Neural progenitor cell (in vitro differentiated cells): ENCODE results near the gene CRTC1. TPM values are rescaled to one million over a fixed set of nuclear protein-coding genes. Genes with fewer than 3 reads are reported as not detected.
A peak's percentile ranks its signal among the peaks of the same experiment; 100 is the strongest.

Experiments used
- DNase-seq: peaks from one replicate; pipeline ENCODE4 v3.0.0-alpha.2; 2016; ENCODE audit warnings: low spot score
- H2AFZ ChIP-seq: fragments of 200-600 bp; sonication (generic); replicated peaks from 2 replicates; pipeline ENCODE4 v1.6.1; 2016; ENCODE audit warnings: antibody characterized with exemption
- H3F3A ChIP-seq: fragments of 200-600 bp; sonication (generic); 2 replicates; pipeline ENCODE4 v1.6.1; 2016; ENCODE audit warnings: antibody characterized with exemption, low read depth
- H3K27ac ChIP-seq: fragments of 200-600 bp; sonication (generic); 2 replicates; pipeline ENCODE4 v1.5.1; 2016; ENCODE audit warnings: mild to moderate bottlenecking
- H3K27me3 ChIP-seq: fragments of 200-600 bp; sonication (generic); 2 replicates; pipeline ENCODE4 v1.6.1; 2016; ENCODE audit warnings: mild to moderate bottlenecking, moderate library complexity
- H3K36me3 ChIP-seq: fragments of 200-600 bp; sonication (generic); 2 replicates; pipeline ENCODE4 v1.5.1; 2016
- H3K4me1 ChIP-seq: fragments of 200-600 bp; sonication (generic); 2 replicates; pipeline ENCODE4 v1.6.1; 2016; ENCODE audit warnings: mixed run types
- H3K4me2 ChIP-seq: fragments of 200-600 bp; sonication (generic); 2 replicates; pipeline ENCODE4 v1.6.1; 2016
- H3K4me3 ChIP-seq: fragments of 200-600 bp; sonication (generic); 2 replicates; pipeline ENCODE4 v1.5.1; 2016
- H3K79me2 ChIP-seq: fragments of 200-600 bp; sonication (generic); 2 replicates; pipeline ENCODE4 v1.6.1; 2016; ENCODE audit warnings: low read depth
- H3K9ac ChIP-seq: fragments of 200-600 bp; sonication (generic); 2 replicates; pipeline ENCODE4 v1.6.1; 2016
- H3K9me3 ChIP-seq: fragments of 200-600 bp; sonication (generic); 2 replicates; pipeline ENCODE4 v1.5.1; 2016; ENCODE audit warnings: low read depth
- H4K20me1 ChIP-seq: fragments of 200-600 bp; sonication (generic); 2 replicates; pipeline ENCODE4 v1.6.1; 2016; ENCODE audit warnings: low read depth
- H3K27ac Mint-ChIP-seq: 3 replicates; pipeline ENCODE4 v1.8.0; 2021; ENCODE audit warnings: mixed read lengths
- H3K27me3 Mint-ChIP-seq: 2 replicates; pipeline ENCODE4 v1.8.0; 2022; ENCODE audit warnings: low read depth, mild to moderate bottlenecking, inconsistent platforms, moderate library complexity, mixed read lengths; ENCODE audit not compliant: insufficient read depth
- H3K36me3 Mint-ChIP-seq: 3 replicates; pipeline ENCODE4 v1.8.0; 2021; ENCODE audit warnings: mixed read lengths
- H3K4me1 Mint-ChIP-seq: 3 replicates; pipeline ENCODE4 v1.8.0; 2021; ENCODE audit warnings: mixed read lengths
- H3K4me3 Mint-ChIP-seq: 3 replicates; pipeline ENCODE4 v1.8.0; 2021; ENCODE audit warnings: mild to moderate bottlenecking, moderate library complexity, mixed read lengths
- H3K9me3 Mint-ChIP-seq: 3 replicates; pipeline ENCODE4 v1.8.0; 2020; ENCODE audit warnings: mixed read lengths
- CTCF ChIP-seq: fragments of 200-600 bp; sonication (generic); IDR thresholded peaks from 2 replicates; pipeline ENCODE4 v1.5.1; 2017; ENCODE audit warnings: antibody characterized with exemption, mild to moderate bottlenecking
- EZH2 ChIP-seq: fragments of 200-600 bp; sonication (generic); IDR thresholded peaks from 2 replicates; pipeline ENCODE4 v1.6.1; 2017; ENCODE audit warnings: antibody characterized with exemption, mild to moderate bottlenecking, moderate library complexity
- EZH2phosphoT487 ChIP-seq: fragments of 200-600 bp; sonication (generic); IDR thresholded peaks from 2 replicates; pipeline ENCODE4 v1.6.1; 2017; ENCODE audit warnings: antibody characterized with exemption
- total RNA-seq: library from RNA; depleted of rRNA; stranded (reverse); fragments of >200 nt; gene quantifications from 2 replicates; pipeline ENCODE4 v1.2.3, GENCODE V29; 2015; ENCODE audit warnings: low replicate concordance

Gene CRTC1, protein sequence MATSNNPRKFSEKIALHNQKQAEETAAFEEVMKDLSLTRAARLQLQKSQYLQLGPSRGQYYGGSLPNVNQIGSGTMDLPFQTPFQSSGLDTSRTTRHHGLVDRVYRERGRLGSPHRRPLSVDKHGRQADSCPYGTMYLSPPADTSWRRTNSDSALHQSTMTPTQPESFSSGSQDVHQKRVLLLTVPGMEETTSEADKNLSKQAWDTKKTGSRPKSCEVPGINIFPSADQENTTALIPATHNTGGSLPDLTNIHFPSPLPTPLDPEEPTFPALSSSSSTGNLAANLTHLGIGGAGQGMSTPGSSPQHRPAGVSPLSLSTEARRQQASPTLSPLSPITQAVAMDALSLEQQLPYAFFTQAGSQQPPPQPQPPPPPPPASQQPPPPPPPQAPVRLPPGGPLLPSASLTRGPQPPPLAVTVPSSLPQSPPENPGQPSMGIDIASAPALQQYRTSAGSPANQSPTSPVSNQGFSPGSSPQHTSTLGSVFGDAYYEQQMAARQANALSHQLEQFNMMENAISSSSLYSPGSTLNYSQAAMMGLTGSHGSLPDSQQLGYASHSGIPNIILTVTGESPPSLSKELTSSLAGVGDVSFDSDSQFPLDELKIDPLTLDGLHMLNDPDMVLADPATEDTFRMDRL
- 2.4 and 5.7 TPM in 2 replicates for total RNA-seq

DNA sequence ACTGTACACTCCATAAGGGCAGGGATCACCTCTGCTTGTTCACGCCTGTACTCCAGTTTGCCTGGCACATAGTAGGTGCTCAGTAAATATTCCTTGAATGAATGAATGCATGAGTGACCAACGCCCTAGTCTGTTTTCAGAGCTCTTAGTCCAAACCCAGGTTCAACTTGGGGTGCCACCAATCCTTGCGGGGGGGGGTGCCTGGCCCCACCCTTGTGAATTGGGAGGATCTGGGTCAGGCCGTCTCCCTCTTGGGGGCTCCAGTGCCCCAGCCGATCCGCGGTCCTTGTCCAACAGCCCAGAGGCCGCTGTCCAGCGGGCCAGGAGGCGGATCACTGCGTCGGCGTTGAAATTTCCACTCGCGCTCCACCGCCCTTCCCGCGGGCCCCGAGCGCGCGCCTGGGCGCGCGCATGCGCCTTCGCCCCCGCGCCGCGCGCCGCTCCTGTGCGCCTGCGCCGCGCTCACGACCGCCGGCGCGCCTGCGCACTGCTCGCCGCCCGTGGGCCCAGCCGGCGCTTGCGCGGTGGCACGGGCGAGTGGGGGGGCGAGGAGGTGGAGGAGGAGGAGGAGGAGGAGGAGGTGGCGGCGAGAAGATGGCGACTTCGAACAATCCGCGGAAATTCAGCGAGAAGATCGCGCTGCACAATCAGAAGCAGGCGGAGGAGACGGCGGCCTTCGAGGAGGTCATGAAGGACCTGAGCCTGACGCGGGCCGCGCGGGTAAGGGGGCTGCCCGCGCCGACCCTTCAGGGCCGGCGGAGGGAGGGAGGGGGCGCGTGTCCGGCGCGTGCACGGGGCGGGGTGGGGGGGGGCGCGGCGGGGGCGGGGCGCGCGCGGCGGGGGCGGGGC is at the start of gene CRTC1:
Gene CRTC1, plus strand, starts transcription at position 572 of the 849 bp plus-strand sequence. Its CDS starts 23 bp downstream, at position 595.
- Mint-ChIP-seq H3K27me3 (peaks cover 5% of the 10 kb centered on the region), H3K36me3 (no peaks in the 10 kb centered on the region), H3K4me1 (peaks cover 15% of the 10 kb centered on the region), H3K9me3 (no peaks in the 10 kb centered on the region), H3K27ac (peak within 1 kb of the TSS; percentile 24), H3K4me3 (peak within 1 kb of the TSS; percentile 89)
- Histone ChIP-seq H2AFZ (peak within 1 kb of the TSS; percentile 97), H3K27ac (no peak within 1 kb of the TSS), H3K79me2 (peaks cover 45% of the 10 kb centered on the region), H3K4me3 (peak within 1 kb of the TSS; percentile 86), H3K4me2 (peak within 1 kb of the TSS; percentile 90), H3K27me3 (no peaks in the 10 kb centered on the region), H3F3A (peaks cover 27% of the 10 kb centered on the region), H3K4me1 (peaks cover 8% of the 10 kb centered on the region), H3K9me3 (no peaks in the 10 kb centered on the region), H3K36me3 (no peaks in the 10 kb centered on the region), H4K20me1 (peaks cover 17% of the 10 kb centered on the region), H3K9ac (peak within 1 kb of the TSS; percentile 60)
- peak; percentile 95 for DNase-seq
- TF ChIP-seq EZH2 (no peak), EZH2phosphoT487 (no peak), CTCF (no peak)

- Histone ChIP-seq H3K9me3 (no peaks in the 10 kb centered on the region), H3K4me2 (no peak overlapping the region), H3K79me2 (peaks cover 29% of the 10 kb centered on the region), H3K4me1 (peaks cover 10% of the 10 kb centered on the region), H3K4me3 (no peak overlapping the region), H3K9ac (no peak overlapping the region), H3K27me3 (peaks cover 18% of the 10 kb centered on the region), H3F3A (peaks cover 13% of the 10 kb centered on the region), H3K27ac (no peak overlapping the region), H3K36me3 (no peaks in the 10 kb centered on the region), H4K20me1 (peaks cover 13% of the 10 kb centered on the region), H2AFZ (no peak overlapping the region)
- H3K36me3 Mint-ChIP-seq: no peaks in the 10 kb centered on the region
- no peaks in the 10 kb centered on the region for H3K9me3 Mint-ChIP-seq
- H3K4me3 Mint-ChIP-seq: peak overlapping the region; percentile 2
- no peak overlapping the region for H3K27ac Mint-ChIP-seq
- peaks cover 17% of the 10 kb centered on the region for H3K27me3 Mint-ChIP-seq
- H3K4me1 Mint-ChIP-seq: peaks cover 27% of the 10 kb centered on the region
- no peak for DNase-seq
- TF ChIP-seq EZH2phosphoT487: no peak
- TF ChIP-seq EZH2: no peak
- TF ChIP-seq CTCF: no peak
Observed at GRCh38 chr19:18634612-18635297, 48.7 kb upstream of the CRTC1 start.

DNA sequence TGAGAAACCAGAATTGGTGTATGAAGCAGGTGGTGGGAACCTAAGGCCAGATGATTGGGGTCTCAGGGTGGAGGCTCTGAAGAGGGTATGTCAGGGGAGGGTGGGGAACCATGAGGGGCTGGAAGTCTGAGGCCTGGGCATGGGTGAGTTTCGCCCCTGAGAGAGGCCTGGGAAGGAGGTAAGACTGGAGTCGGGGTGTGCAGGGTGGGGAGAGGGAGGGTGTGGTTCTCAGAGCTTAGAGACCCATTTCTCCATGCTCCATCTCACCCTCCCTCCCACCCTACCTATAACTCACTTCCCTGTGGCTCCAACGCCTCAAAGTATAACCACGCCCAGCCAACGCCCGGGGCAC is 47.7 kb upstream of the CRTC1 start:
- Mint-ChIP-seq H3K27ac (no peak overlapping the region), H3K36me3 (no peaks in the 10 kb centered on the region)
- no peaks in the 10 kb centered on the region for H3K36me3 ChIP-seq

More for the DNA sequence above, 47.7 kb upstream of the CRTC1 start:
- TF ChIP-seq CTCF (no peak), EZH2phosphoT487 (no peak), EZH2 (no peak)
- no peaks in the 10 kb centered on the region for H3K9me3 ChIP-seq
- H4K20me1 ChIP-seq: peaks cover 18% of the 10 kb centered on the region
- H3K27ac ChIP-seq: no peak overlapping the region
- Mint-ChIP-seq H3K4me3 (peak overlapping the region; percentile 92), H3K27me3 (peaks cover 17% of the 10 kb centered on the region), H3K9me3 (no peaks in the 10 kb centered on the region), H3K4me1 (peaks cover 22% of the 10 kb centered on the region)
- no peak overlapping the region for H2AFZ ChIP-seq
- peaks cover 33% of the 10 kb centered on the region for H3K79me2 ChIP-seq
- DNase-seq: no peak
- H3K27me3 ChIP-seq: peaks cover 18% of the 10 kb centered on the region
- H3K4me1 ChIP-seq: peaks cover 10% of the 10 kb centered on the region
- H3K9ac ChIP-seq: no peak overlapping the region
- peaks cover 13% of the 10 kb centered on the region for H3F3A ChIP-seq
- peak overlapping the region; percentile 7 for H3K4me2 ChIP-seq
- peak overlapping the region; percentile 98 for H3K4me3 ChIP-seq
